ENCODE results near the gene SIDT1.

GRCh38 chr3:113658107-113658506, 125.8 kb downstream of the SIDT1 start:
- TF ChIP-seq CTCF (IDR thresholded peaks at IDR 0.05) (no peak), POLR2A (IDR thresholded peaks at IDR 0.05) (no peak)
